Stimulated activated CD8-positive, alpha-beta memory T cell treated with anti-CD3 and anti-CD28 coated beads, Interleukin-7, amount 100 ng/mL, for 1 hour (primary cell): ENCODE results near the gene PDYN.
A peak's percentile ranks its signal among the peaks of the same experiment; 100 is the strongest.

Experiments used
- DNase-seq, 2 donors: peaks; one replicate each; pipeline ENCODE4 v3.0.0-alpha.2; 2020; ENCODE audit warnings: low read depth in 2 of 2

The PDYN gene

GRCh38 chr20:1995531-1996310 lies 1.9 kb upstream of the PDYN start:
- DNase-seq: no peak

- DNase-seq: no peak
Observed at GRCh38 chr20:1994627-1995026, 769 bp upstream of the PDYN start.

GRCh38 chr20:1992359-1993110 lies 1.3 kb downstream of the PDYN start:
- DNase-seq: no peak

- DNase-seq: no peak
Observed at GRCh38 chr20:1987826-1988225, 6.0 kb downstream of the PDYN start.

- DNase-seq: no peak
Observed at GRCh38 chr20:1983301-1983700, 10.6 kb downstream of the PDYN start.

- DNase-seq: no peak
Observed at GRCh38 chr20:1982686-1983085, 11.2 kb downstream of the PDYN start.

- no peak for DNase-seq
Observed at GRCh38 chr20:1979106-1979778, 14.6 kb downstream of the PDYN start.

GRCh38 chr20:1975291-1975690 lies 18.6 kb downstream of the PDYN start:
- DNase-seq: no peak

GRCh38 chr20:1973601-1974440 lies 20.0 kb downstream of the PDYN start:
- DNase-seq: no peak

GRCh38 chr20:1971893-1972586 lies 21.8 kb downstream of the PDYN start:
- no peak for DNase-seq

- DNase-seq: no peak
Observed at GRCh38 chr20:1968964-1969363, 24.9 kb downstream of the PDYN start.

- peak; percentile 53 to 60 for DNase-seq
Observed at GRCh38 chr20:1965520-1966351, 28.1 kb downstream of the PDYN start.

GRCh38 chr20:1964659-1965405 lies 29.0 kb downstream of the PDYN start:
- DNase-seq: no peak

- DNase-seq: no peak
Observed at GRCh38 chr20:1964061-1964460, 29.8 kb downstream of the PDYN start.

GRCh38 chr20:1961374-1961773 lies 32.5 kb downstream of the PDYN start:
- no peak for DNase-seq

GRCh38 chr20:1959156-1959555 lies 34.7 kb downstream of the PDYN start:
- DNase-seq: no peak

GRCh38 chr20:1958426-1958825 lies 35.4 kb downstream of the PDYN start:
- no peak for DNase-seq

- no peak for DNase-seq
Observed at GRCh38 chr20:1955217-1955616, 38.6 kb downstream of the PDYN start.

- DNase-seq: no peak
Observed at GRCh38 chr20:1953621-1954020, 40.2 kb downstream of the PDYN start.
